Skeletal muscle satellite cell (primary cell): ENCODE measurements around the gene RTN4RL1.

Experiments used
- H3K27me3 ChIP-seq: 2 replicates; pipeline ENCODE4 v1.7.0; 2013; ENCODE audit warnings: low read length; ENCODE audit not compliant: control insufficient read depth, insufficient read depth
- H3K36me3 ChIP-seq: 2 replicates; pipeline ENCODE4 v1.7.0; 2013; ENCODE audit warnings: mild to moderate bottlenecking, control low read depth, low read length; ENCODE audit not compliant: insufficient read depth
- H3K4me1 ChIP-seq: 2 replicates; pipeline ENCODE4 v1.7.0; 2013; ENCODE audit warnings: low read length; ENCODE audit not compliant: control insufficient read depth, insufficient read depth
- H3K4me2 ChIP-seq: 2 replicates; pipeline ENCODE4 v1.7.0; 2013; ENCODE audit warnings: mild to moderate bottlenecking, low read length
- H3K4me3 ChIP-seq: 2 replicates; pipeline ENCODE4 v1.7.0; 2013; ENCODE audit warnings: low read length
- H3K9ac ChIP-seq: 2 replicates; pipeline ENCODE4 v1.7.0; 2013; ENCODE audit warnings: mild to moderate bottlenecking, low read depth, low read length, moderate library complexity
- H3K9me3 ChIP-seq: replicated peaks from 2 replicates; pipeline ENCODE4 v1.7.0; 2013; ENCODE audit warnings: mild to moderate bottlenecking, control low read depth, low read length

RTN4RL1 gene

DNA sequence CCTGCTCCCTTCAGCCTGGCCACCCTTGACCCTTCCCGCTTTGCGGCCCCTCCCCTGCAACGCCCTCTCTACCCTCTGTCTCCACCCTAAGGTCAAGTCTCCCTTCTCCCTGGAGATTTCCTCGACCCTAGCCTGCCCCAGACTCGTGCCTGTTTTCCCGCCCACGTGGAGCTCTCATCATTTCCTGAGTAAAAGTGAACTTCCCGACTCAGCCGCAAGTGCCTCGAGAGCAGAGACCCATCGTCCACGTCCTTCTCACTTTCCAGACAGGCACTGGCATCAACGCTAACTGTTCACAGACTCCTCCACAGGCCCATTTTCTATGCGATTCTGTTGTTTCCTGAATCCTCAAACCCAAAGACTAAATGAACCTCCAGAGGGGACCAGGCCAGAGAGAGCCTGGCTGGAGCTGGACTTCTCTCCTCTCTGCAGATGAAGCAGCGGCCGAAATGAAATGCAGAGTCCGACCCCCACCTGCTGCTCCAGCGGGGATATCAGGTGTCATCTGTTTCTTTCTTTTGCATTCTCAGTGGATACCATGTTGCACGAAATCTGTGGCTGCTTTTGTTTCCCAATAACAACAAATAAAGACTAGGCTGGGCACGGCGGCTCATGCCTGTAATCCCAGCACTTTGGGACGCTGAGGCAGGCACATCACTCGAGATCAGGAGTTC is 52.5 kb downstream of the RTN4RL1 start:
- no peaks in the 10 kb centered on the region for H3K36me3 ChIP-seq
- H3K4me1 ChIP-seq, result no peaks in the 10 kb centered on the region
- H3K4me3 ChIP-seq, result no peak overlapping the region
- H3K9ac ChIP-seq, result no peak overlapping the region
- H3K27me3 ChIP-seq, result peaks cover 61% of the 10 kb centered on the region
- H3K4me2 ChIP-seq, result no peak overlapping the region
- no peaks in the 10 kb centered on the region for H3K9me3 ChIP-seq

DNA sequence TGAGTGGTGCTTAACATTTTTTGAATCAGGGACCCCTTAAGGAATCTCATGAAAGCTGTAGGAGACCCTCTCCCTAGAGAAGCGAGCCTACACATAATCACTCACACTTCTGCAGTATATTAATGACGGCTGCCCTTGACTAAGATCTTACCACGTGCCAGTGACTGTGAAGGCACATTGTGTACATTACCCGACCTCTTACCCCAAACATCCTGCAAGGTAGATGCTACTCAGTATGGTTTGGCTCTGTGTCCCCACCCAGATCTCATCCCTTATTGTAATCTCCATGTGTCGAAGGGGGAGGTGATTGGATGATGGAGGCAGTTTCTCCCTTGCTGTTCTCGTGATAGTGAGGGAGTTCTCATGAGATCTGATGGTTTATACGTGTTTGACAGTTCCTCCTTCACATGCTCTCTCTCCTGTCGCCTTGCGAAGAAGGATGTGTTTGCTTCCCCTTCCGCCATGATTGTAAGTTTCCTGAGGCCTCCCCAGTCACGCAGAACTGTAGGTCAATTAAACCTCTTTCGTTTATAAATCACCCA is 54.2 kb downstream of the RTN4RL1 start:
- no peaks in the 10 kb centered on the region for H3K36me3 ChIP-seq
- H3K4me1 ChIP-seq, result no peaks in the 10 kb centered on the region
- no peak overlapping the region for H3K9ac ChIP-seq
- no peaks in the 10 kb centered on the region for H3K9me3 ChIP-seq
- no peak overlapping the region for H3K4me3 ChIP-seq
- peaks cover 60% of the 10 kb centered on the region for H3K27me3 ChIP-seq
- H3K4me2 ChIP-seq, result no peak overlapping the region

DNA sequence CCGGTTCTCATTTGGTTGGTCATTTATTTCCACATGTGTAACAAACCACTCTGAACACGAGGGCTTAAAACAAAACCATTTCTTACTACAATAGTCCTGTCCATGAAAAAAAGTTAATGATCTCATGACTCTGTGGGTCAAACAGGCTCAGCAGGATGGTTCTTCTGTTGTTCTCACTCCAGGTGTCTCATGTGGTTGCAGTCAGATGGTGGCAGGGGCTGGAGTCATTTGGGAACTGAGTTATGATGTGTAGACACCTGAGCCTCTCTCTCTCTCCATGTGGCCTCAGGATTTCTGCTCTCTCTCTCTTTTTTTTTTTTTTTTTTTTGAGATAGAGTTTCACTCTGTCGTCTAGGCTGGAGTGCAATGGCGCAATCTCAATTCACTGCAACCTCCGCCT is 55.4 kb downstream of the RTN4RL1 start:
- Histone ChIP-seq H3K4me2 (no peak overlapping the region), H3K4me1 (no peaks in the 10 kb centered on the region), H3K36me3 (no peaks in the 10 kb centered on the region), H3K4me3 (no peak overlapping the region), H3K9ac (no peak overlapping the region), H3K9me3 (no peaks in the 10 kb centered on the region), H3K27me3 (peaks cover 56% of the 10 kb centered on the region)

DNA sequence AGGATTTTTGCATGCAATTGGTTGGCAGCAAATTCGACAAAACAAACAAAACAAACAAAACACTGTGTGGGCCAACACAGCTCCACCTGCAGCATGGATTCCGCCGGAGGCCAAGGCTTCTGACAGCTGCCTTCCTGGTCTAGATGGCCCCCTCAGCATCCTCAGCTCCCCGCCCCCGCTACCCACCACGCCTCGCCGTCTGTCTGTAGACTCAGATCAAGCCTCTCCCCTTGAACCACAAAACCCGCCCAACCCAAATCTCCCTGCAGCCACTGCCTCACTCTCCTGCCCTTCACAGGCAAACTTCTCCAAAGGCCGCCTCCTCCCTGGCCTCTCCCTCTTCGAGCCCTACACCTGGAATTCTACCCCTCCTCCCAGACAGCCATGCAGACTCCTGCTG is 57.9 kb downstream of the RTN4RL1 start:
- Histone ChIP-seq H3K9me3 (no peaks in the 10 kb centered on the region), H3K4me1 (no peaks in the 10 kb centered on the region), H3K4me3 (no peak overlapping the region), H3K9ac (no peak overlapping the region), H3K36me3 (no peaks in the 10 kb centered on the region), H3K4me2 (no peak overlapping the region), H3K27me3 (peaks cover 45% of the 10 kb centered on the region)

DNA sequence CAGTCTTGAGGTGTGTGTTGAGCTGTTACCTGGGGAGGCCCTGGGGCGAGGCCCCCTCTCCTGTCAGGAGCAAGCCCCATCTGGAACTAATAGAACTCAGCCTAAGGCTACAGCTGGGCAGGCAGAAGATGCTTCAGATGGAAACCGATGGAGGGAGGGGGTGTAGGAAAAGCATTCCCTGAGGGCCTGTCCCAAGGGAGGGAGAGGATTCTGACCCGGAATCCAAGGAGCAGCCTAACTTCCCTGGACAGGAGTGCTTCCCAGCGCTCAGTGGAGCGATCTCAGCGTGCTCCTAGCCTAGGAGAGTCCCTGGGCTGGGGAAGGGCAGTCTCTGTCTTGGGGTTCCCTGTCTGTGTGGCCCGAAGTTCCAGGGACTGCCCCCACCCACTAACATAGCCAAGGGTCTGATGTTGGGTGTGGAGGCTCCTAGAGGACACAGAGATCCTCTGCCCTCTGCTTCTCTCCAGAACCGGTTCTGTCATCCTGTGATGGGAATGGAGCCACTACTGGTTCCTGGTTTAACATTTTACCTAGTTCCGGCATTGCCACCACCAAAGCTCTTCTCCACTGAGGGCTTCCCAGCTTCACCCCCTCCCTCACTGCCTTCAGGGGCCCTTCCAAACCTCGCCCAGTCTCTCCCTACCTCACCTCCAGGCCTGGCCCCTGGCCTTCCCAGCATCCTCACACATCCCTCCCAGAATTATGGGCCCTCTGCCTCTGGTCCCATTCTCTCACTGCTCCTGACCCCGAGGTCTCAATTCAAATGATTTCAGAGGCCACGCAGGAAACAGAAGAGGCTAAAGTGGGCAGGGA is 58.7 kb downstream of the RTN4RL1 start:
- H3K4me2 ChIP-seq, result no peak overlapping the region
- H3K9ac ChIP-seq, result no peak overlapping the region
- H3K36me3 ChIP-seq, result no peaks in the 10 kb centered on the region

DNA sequence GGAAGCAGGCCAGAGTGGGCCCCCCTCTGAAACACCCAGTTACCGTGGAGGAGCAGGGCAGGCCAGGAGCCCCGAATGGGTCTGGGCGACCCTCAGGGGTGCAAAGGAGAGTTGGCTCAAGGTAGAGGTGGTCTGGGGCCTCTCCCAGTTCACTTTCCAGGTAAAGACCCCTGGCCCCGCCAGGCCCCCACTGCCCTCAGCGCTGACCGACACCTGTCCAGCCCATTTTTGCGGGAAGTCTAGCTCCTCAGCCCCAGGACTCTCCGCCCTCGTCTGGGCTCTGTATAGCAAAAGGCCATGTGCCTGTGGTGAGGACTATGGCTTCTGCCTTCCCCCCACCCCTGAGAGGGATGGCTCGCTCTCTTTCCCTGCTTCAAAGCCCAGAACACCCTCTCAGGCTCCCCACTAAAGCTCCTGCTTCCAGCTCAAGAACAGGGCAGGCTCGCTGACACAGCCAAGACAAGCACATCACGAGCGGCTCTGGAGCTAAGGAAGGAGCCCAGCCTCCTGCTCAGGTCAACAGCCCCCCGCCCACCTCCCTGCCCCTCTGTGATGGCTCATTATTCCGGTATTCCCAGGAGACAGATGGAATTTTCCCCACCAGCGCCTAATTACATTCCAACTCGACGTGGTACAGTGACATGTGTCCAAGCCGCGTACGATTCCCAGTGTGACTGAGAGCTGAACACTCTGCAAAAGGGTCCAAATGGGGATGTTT is 59.4 kb downstream of the RTN4RL1 start:
- H3K4me1 ChIP-seq, result no peaks in the 10 kb centered on the region
- H3K36me3 ChIP-seq, result no peaks in the 10 kb centered on the region
- no peak overlapping the region for H3K4me3 ChIP-seq
- no peak overlapping the region for H3K4me2 ChIP-seq
- no peaks in the 10 kb centered on the region for H3K9me3 ChIP-seq
- H3K27me3 ChIP-seq, result peaks cover 39% of the 10 kb centered on the region
- no peak overlapping the region for H3K9ac ChIP-seq

More for the DNA sequence above, 58.7 kb downstream of the RTN4RL1 start:
- Histone ChIP-seq H3K4me1 (no peaks in the 10 kb centered on the region), H3K9me3 (no peaks in the 10 kb centered on the region), H3K27me3 (peaks cover 45% of the 10 kb centered on the region), H3K4me3 (no peak overlapping the region)

DNA sequence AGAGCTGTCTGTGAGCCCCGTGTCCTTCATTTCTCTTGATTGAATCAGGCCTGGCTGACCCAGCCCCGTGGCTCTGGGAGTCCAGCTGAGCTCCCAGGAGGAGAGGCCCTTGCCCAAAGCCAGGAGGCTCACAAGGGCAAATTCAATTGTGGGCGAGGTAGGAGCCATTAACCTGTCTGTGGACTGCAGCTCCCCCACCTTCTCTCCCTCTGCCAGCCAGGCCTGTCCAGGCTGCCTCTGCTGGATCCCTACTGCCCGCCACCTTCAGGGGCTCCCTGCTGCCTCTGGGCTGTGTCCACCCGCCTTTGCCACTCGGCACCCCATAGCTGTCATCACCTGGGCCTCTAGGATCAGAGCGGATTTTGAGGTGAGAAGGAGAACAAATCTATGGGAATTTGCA is 61.9 kb downstream of the RTN4RL1 start:
- no peaks in the 10 kb centered on the region for H3K9me3 ChIP-seq
- no peak overlapping the region for H3K4me3 ChIP-seq
- peaks cover 9% of the 10 kb centered on the region for H3K4me1 ChIP-seq
- no peak overlapping the region for H3K9ac ChIP-seq
- H3K36me3 ChIP-seq, result no peaks in the 10 kb centered on the region
- peaks cover 28% of the 10 kb centered on the region for H3K27me3 ChIP-seq
- no peak overlapping the region for H3K4me2 ChIP-seq

DNA sequence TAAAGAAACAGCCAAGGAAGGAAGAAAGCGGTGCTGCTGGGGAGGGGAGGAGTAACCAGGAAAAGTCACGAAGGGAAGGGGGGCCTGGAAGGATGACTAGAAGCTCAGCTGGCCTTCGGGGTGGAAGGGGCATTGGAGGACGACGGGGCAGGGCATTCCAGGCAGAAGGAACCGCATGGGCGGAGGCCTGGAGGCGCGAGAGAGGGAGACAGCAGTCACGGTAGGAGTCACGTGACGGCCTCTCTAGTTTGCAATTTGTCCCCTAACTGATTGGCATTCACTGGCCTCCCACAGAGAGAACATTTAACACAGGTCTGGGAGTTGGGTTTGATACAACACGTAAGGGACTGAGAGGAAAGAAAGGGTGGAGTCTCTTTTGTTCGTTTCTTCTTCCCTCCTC is 63.9 kb downstream of the RTN4RL1 start:
- peaks cover 11% of the 10 kb centered on the region for H3K4me1 ChIP-seq
- H3K9me3 ChIP-seq, result no peaks in the 10 kb centered on the region
- no peak overlapping the region for H3K4me2 ChIP-seq
- no peaks in the 10 kb centered on the region for H3K36me3 ChIP-seq
- H3K4me3 ChIP-seq, result no peak overlapping the region
- peaks cover 10% of the 10 kb centered on the region for H3K27me3 ChIP-seq
- no peak overlapping the region for H3K9ac ChIP-seq

DNA sequence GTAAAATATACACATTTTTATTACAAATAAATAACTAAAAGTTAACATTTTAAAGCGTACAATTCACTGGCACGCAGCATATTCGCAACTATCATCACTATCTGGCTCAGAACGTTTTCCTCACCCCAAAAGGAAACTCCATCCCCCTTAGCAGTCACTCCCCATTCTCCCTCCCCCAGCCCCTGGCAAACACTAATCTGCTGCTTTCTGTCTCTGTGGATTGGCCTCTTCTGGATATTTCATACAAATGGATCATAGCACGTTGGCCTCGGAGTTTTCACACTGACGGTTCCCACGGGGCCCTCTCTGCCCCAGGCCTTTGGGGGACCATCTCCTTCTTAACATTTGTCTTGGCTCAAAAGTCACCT is 64.6 kb downstream of the RTN4RL1 start:
- Histone ChIP-seq H3K4me3 (no peak overlapping the region), H3K27me3 (peaks cover 4% of the 10 kb centered on the region), H3K9ac (no peak overlapping the region), H3K9me3 (no peaks in the 10 kb centered on the region), H3K36me3 (no peaks in the 10 kb centered on the region), H3K4me1 (peaks cover 11% of the 10 kb centered on the region), H3K4me2 (no peak overlapping the region)

DNA sequence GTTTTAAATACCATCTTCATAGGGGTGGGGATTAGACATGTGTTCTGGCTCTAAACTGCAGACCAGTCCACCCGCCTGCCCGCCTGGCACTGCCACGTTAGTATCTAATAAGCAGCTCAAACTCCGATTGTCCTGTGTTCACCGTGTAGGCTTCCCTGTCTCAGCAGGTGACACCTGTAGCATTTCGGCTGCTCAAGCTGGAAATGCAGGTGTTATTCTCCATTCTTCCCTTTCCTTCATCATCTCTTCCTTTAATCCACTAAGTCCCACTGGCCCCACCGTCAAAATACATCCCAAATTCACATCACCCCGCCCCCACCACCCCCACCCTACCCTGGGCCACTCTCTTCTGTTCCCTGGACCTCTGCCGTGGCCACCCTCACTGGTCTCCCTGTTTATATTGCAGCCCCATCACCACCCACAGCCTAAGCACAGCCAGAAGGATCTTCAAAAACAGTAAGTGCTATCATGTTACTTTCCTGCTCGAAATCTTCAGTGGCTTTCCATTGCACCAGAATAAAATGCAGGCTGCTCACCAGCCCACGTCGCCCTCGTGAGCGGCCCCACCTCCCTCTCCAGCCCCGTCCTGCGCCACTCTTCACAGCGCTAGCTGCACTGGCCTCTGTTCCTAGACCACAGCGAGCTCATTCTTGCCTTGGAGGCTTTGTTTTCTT is 65.1 kb downstream of the RTN4RL1 start:
- no peak overlapping the region for H3K9ac ChIP-seq

More for the DNA sequence above, 65.1 kb downstream of the RTN4RL1 start:
- H3K9me3 ChIP-seq, result no peaks in the 10 kb centered on the region
- H3K4me2 ChIP-seq, result no peak overlapping the region
- no peak overlapping the region for H3K4me3 ChIP-seq
- H3K4me1 ChIP-seq, result peaks cover 11% of the 10 kb centered on the region
- no peaks in the 10 kb centered on the region for H3K36me3 ChIP-seq
- no peaks in the 10 kb centered on the region for H3K27me3 ChIP-seq
